DND-41 (cell line): ENCODE results near the gene SRSF10.

ENCODE experiments used
- ATAC-seq: fragments of 200-7000 bp; cut with Tn5 transposase; 3 replicates; pipeline ENCODE4 v1.9.1; 2021; ENCODE audit warnings: low read depth; ENCODE audit not compliant: insufficient read depth
- DNase-seq: peaks from one replicate; pipeline ENCODE4 v3.0.0-alpha.2; 2020
- H2AFZ ChIP-seq: 2 replicates; pipeline ENCODE4 v1.6.0; 2012; ENCODE audit warnings: low read depth, low read length
- H3K27ac ChIP-seq: 2 replicates; pipeline ENCODE4 v1.5.1; 2012; ENCODE audit warnings: low read length, inconsistent platforms
- H3K27me3 ChIP-seq: fragments of 200-600 bp; sonication (generic); 2 replicates; pipeline ENCODE4 v1.6.0; 2012; ENCODE audit warnings: low read length, mild to moderate bottlenecking, inconsistent platforms; ENCODE audit not compliant: insufficient read depth, poor library complexity
- H3K36me3 ChIP-seq: 2 replicates; pipeline ENCODE4 v1.5.1; 2012; ENCODE audit warnings: low read length, inconsistent platforms; ENCODE audit not compliant: insufficient read depth
- H3K4me1 ChIP-seq: 2 replicates; pipeline ENCODE4 v1.5.1; 2012; ENCODE audit warnings: mild to moderate bottlenecking, low read length; ENCODE audit not compliant: insufficient read depth
- H3K4me2 ChIP-seq: 2 replicates; pipeline ENCODE4 v1.6.0; 2012; ENCODE audit warnings: mild to moderate bottlenecking, moderate library complexity, low read length, inconsistent platforms; ENCODE audit not compliant: insufficient read depth
- H3K4me3 ChIP-seq, 2 experiments: fragments of 200-600 bp in 1 of 2; shearing (Covaris generic) in 1 of 2; 2 replicates each; pipeline ENCODE4 v1.5.1; 2012 to 2016; ENCODE audit warnings: inconsistent platforms in 2 of 2, low read length in 2 of 2, mild to moderate bottlenecking in 2 of 2, low read depth in 1 of 2, moderate library complexity in 1 of 2
- H3K79me2 ChIP-seq: 2 replicates; pipeline ENCODE4 v1.6.0; 2012; ENCODE audit warnings: low read length, inconsistent platforms; ENCODE audit not compliant: insufficient read depth
- H3K9ac ChIP-seq: 2 replicates; pipeline ENCODE4 v1.6.0; 2012; ENCODE audit warnings: low read depth, mild to moderate bottlenecking, inconsistent platforms, low read length, moderate library complexity
- H3K9me3 ChIP-seq: 2 replicates; pipeline ENCODE4 v1.5.1; 2012; ENCODE audit warnings: low read length, moderate library complexity, mild to moderate bottlenecking, inconsistent platforms; ENCODE audit not compliant: insufficient read depth, severe bottlenecking
- H4K20me1 ChIP-seq: 2 replicates; pipeline ENCODE4 v1.6.0; 2012; ENCODE audit warnings: low read length; ENCODE audit not compliant: insufficient read depth
- EZH2 ChIP-seq: IDR thresholded peaks from 3 replicates; pipeline ENCODE4 v1.6.1; 2012; ENCODE audit warnings: borderline replicate concordance, low read depth, mild to moderate bottlenecking, moderate library complexity, low read length, inconsistent platforms; ENCODE audit not compliant: severe bottlenecking
- TF ChIP-seq, protein P1 (sequence below): IDR thresholded peaks from 2 replicates; pipeline ENCODE4 v1.5.1; 2012; ENCODE audit warnings: borderline replicate concordance, low read length, moderate library complexity, mild to moderate bottlenecking; ENCODE audit not compliant: poor library complexity, severe bottlenecking; ENCODE audit errors: extremely low read depth

The SRSF10 gene

DNA sequence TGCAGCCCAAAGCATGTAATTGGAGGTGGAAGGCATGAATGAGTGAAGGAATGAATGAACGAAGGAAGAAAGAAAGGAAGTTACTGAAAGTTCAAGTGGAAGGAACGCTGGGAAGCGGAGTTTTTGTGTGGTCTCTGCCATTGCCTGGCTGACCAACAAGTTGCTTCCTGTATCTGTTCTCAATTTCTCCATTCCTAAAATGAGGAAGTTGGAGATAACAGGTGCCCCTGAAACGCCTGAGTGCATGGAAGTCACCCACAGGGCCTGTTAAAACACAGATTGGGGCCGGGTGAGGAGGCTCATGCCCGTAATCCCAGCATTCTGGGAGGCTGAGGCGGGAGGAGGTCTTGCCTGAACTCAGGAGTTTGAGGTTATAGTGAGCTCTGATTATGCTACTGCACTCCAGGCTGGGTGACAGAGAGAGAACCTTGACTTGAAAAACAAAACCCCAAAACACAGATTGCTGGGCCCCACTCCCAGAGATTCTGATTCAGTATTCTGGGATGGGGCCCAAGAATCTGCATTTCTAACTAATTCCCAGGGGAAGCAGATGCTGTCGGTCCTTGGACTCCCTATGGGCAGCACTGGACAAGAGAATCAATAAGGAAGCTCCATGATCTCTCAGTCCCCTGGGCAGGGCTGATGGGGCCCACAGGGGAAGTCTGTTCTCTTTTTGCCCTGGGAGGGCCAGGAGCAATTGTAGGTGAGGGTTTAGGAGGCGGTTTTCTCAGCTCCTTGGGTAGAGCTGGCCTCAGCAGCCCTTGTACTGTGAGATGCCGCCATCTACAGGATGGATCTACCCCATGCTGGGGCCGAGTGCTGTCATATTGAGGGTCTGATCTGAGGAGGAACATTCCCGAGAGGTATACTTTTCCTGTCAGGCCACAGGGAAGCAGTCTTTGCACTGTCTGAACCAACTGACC lies 63.7 kb downstream of the SRSF10 start:
- Histone ChIP-seq H3K79me2 (no peaks in the 10 kb centered on the region), H4K20me1 (no peaks in the 10 kb centered on the region), H3K4me1 (no peaks in the 10 kb centered on the region), H3K4me3 (no peak overlapping the region), H3K9ac (no peak overlapping the region), H3K9me3 (no peaks in the 10 kb centered on the region), H3K27ac (no peak overlapping the region), H3K36me3 (no peaks in the 10 kb centered on the region), H3K4me2 (no peak overlapping the region), H3K27me3 (no peaks in the 10 kb centered on the region), H2AFZ (no peak overlapping the region)
- TF ChIP-seq EZH2: no peak
- TF ChIP-seq, protein P1, sequence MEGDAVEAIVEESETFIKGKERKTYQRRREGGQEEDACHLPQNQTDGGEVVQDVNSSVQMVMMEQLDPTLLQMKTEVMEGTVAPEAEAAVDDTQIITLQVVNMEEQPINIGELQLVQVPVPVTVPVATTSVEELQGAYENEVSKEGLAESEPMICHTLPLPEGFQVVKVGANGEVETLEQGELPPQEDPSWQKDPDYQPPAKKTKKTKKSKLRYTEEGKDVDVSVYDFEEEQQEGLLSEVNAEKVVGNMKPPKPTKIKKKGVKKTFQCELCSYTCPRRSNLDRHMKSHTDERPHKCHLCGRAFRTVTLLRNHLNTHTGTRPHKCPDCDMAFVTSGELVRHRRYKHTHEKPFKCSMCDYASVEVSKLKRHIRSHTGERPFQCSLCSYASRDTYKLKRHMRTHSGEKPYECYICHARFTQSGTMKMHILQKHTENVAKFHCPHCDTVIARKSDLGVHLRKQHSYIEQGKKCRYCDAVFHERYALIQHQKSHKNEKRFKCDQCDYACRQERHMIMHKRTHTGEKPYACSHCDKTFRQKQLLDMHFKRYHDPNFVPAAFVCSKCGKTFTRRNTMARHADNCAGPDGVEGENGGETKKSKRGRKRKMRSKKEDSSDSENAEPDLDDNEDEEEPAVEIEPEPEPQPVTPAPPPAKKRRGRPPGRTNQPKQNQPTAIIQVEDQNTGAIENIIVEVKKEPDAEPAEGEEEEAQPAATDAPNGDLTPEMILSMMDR: peak; percentile 72
- peak; percentile 55 for DNase-seq
- peak; percentile 80 for ATAC-seq

DNA sequence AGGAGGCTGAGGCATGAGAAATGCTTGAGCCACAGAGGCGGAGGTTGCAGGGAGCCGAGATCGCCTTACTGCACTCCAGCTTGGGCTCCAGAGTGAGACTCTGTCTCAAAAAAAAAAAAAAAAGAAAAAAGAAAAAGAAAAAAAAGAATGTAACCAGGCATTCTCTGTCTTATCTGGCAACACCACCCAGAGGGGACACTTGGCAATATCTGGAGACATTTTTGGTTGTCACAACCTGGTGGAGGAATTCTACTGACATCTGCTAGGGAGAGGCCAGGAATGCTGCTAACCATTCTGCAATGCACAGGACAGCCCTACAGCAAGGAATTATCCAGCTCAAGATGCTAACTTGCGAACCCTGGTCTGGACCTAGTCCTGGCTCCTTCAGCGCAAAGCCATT lies 64.7 kb downstream of the SRSF10 start:
- no peaks in the 10 kb centered on the region for H3K27me3 ChIP-seq
- no peaks in the 10 kb centered on the region for H3K79me2 ChIP-seq
- no peaks in the 10 kb centered on the region for H3K9me3 ChIP-seq
- H4K20me1 ChIP-seq: no peaks in the 10 kb centered on the region
- no peak for DNase-seq
- no peak overlapping the region for H3K9ac ChIP-seq
- H3K4me1 ChIP-seq: no peaks in the 10 kb centered on the region
- H3K36me3 ChIP-seq: no peaks in the 10 kb centered on the region
- TF ChIP-seq, protein P1: no peak
- no peak for TF ChIP-seq EZH2
- no peak overlapping the region for H3K27ac ChIP-seq
- H3K4me3 ChIP-seq: no peak overlapping the region
- H3K4me2 ChIP-seq: no peak overlapping the region
- no peak overlapping the region for H2AFZ ChIP-seq
- ATAC-seq: no peak

DNA sequence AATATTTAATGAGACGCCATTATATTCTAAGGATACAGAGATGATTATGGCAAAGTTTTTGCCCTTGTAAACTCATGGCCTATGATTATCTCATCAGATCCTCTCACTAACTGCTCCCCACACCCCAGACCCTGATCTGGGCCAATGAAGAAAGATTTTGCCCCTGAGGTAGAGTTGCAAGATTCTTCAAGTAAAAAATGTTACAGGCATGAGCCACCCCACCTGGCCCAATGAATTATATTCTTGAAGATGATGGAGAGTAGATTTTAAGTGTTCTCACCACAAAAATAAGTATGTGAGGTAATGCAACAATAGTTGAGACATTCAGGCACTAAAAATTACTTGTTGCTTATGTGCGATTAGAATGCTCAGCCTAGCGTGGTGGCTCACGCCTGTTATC lies 65.2 kb downstream of the SRSF10 start:
- H3K79me2 ChIP-seq: no peaks in the 10 kb centered on the region
- no peak for TF ChIP-seq EZH2
- TF ChIP-seq, protein P1: no peak
- H3K4me2 ChIP-seq: no peak overlapping the region
- H2AFZ ChIP-seq: no peak overlapping the region
- ATAC-seq (no peak), DNase-seq (no peak)
- H3K4me1 ChIP-seq: no peaks in the 10 kb centered on the region
- H3K27me3 ChIP-seq: no peaks in the 10 kb centered on the region
- no peak overlapping the region for H3K9ac ChIP-seq
- H3K4me3 ChIP-seq: no peak overlapping the region
- H3K27ac ChIP-seq: no peak overlapping the region
- H3K9me3 ChIP-seq: no peaks in the 10 kb centered on the region
- no peaks in the 10 kb centered on the region for H3K36me3 ChIP-seq
- H4K20me1 ChIP-seq: no peaks in the 10 kb centered on the region
